Aorta (tissue), 5 donors: ENCODE measurements around the gene POLN. TPM values are rescaled to one million over a fixed set of nuclear protein-coding genes. Genes with fewer than 3 reads are reported as not detected.

ENCODE experiments used
- ATAC-seq: fragments of 200-7000 bp; cut with Tn5 transposase; one replicate; pipeline ENCODE4 v1.9.1; 2022; ENCODE audit warnings: moderate library complexity; ENCODE audit not compliant: low FRiP score
- DNase-seq, 2 donors: peaks; one replicate each; pipeline ENCODE4 v3.0.0-alpha.2; 2020
- H3K27ac ChIP-seq, 2 donors: one replicate each; pipeline ENCODE4 v1.5.1; 2013; ENCODE audit warnings: low read length in 2 of 2, mild to moderate bottlenecking in 2 of 2, moderate library complexity in 2 of 2, control low read depth in 1 of 2, inconsistent platforms in 1 of 2, low read depth in 1 of 2
- H3K27me3 ChIP-seq, 2 donors: one replicate each; pipeline ENCODE4 v1.6.1; 2013; ENCODE audit warnings: control low read depth in 1 of 2, low read length in 1 of 2, mild to moderate bottlenecking in 1 of 2, moderate library complexity in 1 of 2; ENCODE audit not compliant: insufficient read depth in 2 of 2, control insufficient read depth in 1 of 2
- H3K36me3 ChIP-seq, 2 donors: one replicate each; pipeline ENCODE4 v1.6.1; 2013; ENCODE audit warnings: control low read depth in 1 of 2, low read length in 1 of 2, mild to moderate bottlenecking in 1 of 2; ENCODE audit not compliant: insufficient read depth in 2 of 2, control insufficient read depth in 1 of 2
- H3K4me1 ChIP-seq, 2 donors: one replicate each; pipeline ENCODE4 v1.6.1; 2013; ENCODE audit warnings: low read length in 2 of 2, control low read depth in 1 of 2, mild to moderate bottlenecking in 1 of 2, moderate library complexity in 1 of 2; ENCODE audit not compliant: insufficient read depth in 2 of 2, control insufficient read depth in 1 of 2
- H3K4me3 ChIP-seq, 2 donors: one replicate each; pipeline ENCODE4 v1.5.1; 2013; ENCODE audit warnings: low read length in 2 of 2, control low read depth in 1 of 2, mild to moderate bottlenecking in 1 of 2
- H3K9me3 ChIP-seq: one replicate; pipeline ENCODE4 v1.6.1; 2013; ENCODE audit warnings: mild to moderate bottlenecking, low read length; ENCODE audit not compliant: control insufficient read depth
- WGBS, 2 donors: extraction: QIAGEN DNeasy Blood & Tissue Kit; methylation state at CpG; one replicate each; pipeline ENCODE4 v1.1.7; 2013; 5-methylcytosine and 5-hydroxymethylcytosine counted together
- intact Hi-C, 2 donors: fragments of 100-400 bp; cut with DNase I; formaldehyde crosslinking; loops; one replicate each; pipeline versions ENCODE4 v1.14.2 to v1.15.0; 2022
- polyA plus RNA-seq, 2 donors: library from polyadenylated mRNA; stranded (reverse); fragments of 200-250 nt; gene quantifications; one replicate each; pipeline ENCODE4 v1.2.3, GENCODE V29; 2013
- total RNA-seq, 2 donors: library from RNA; stranded (reverse); fragmentation: NEBNext Ultra II Directional; extraction: Animal tissue kit (Norgen Biotek cat#: 25700); gene quantifications; one replicate each; pipeline ENCODE4 v1.2.1, GENCODE V29; 2021
- donor health status: healthy with polysubstance abuse.
- donor health status: Bipolar disorder and iron deficiency.
- donor health status: DM: no; HTN: no; CAD: no.
- donor health status: DM: no; HTN: no; CAD: no.
- donor health status: DM: yes; HTN: yes; CAD: no.

Gene POLN
- total and polyA plus RNA-seq, 4 donors: 3.2 to 7.0 (median 6.6) TPM; not detected in 1

DNA sequence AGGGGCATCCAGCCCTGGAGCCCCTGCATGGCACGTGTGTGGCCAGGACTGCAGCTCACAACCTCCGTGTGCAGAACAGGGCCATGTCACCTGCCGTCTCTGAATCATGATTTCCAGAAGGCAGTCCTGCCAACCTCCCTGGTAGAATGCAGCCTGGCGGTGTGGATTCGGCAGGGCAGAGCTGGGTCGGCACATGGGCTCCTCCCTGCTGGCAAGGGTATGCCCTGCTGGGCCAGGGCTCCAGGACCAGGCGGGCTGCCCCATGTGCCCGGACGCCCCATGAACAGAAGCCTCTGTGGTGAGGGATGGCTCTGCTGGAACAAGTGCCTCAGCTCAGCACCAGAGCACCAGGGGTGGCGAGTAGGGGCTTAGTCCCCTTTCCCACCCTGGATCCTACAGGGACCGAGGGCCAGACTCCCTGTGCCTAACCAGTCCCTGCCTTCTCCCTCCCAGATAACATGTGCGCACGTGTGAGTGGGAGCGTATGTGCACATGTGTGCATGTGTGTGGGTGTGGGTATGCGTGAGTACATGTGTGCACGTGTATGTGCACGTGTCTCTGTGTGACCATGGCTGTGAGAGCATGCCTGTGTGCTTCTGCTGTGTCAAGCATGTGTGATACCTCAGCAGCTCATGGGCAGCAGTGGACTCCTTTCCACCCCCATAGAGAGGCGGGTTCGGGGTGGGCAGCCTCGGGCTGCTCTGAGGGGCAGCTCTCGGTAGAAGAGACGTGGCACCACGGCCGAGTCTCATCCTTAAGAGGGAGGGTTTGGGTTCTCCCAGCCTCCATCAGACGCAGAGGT lies 30.3 kb upstream of the POLN start:
- ATAC-seq (no peak), DNase-seq (peak in 1 of 2 donors; percentile 45)
- no peak overlapping the region for H3K27ac ChIP-seq
- H3K4me1 ChIP-seq: no peaks in the 10 kb centered on the region
- no peaks in the 10 kb centered on the region for H3K9me3 ChIP-seq
- no peaks in the 10 kb centered on the region for H3K36me3 ChIP-seq
- WGBS, 2 donors: 89 to 91% methylated on average over 25 of the region's 25 CpGs
- H3K4me3 ChIP-seq: no peak overlapping the region
- no peaks in the 10 kb centered on the region for H3K27me3 ChIP-seq
- intact Hi-C loops: no loop called here

GRCh38 chr4:2271279-2272025 lies 29.5 kb upstream of the POLN start:
- Histone ChIP-seq H3K4me3 (no peak overlapping the region), H3K27ac (no peak overlapping the region), H3K27me3 (no peaks in the 10 kb centered on the region), H3K9me3 (no peaks in the 10 kb centered on the region), H3K4me1 (no peaks in the 10 kb centered on the region), H3K36me3 (no peaks in the 10 kb centered on the region)
- DNase-seq: peak in 1 of 2 donors; percentile 32
- intact Hi-C loops: no loop called here
- ATAC-seq: no peak
- 85 to 89% methylated on average over 27 of the region's 27 CpGs for WGBS, 2 donors

DNA sequence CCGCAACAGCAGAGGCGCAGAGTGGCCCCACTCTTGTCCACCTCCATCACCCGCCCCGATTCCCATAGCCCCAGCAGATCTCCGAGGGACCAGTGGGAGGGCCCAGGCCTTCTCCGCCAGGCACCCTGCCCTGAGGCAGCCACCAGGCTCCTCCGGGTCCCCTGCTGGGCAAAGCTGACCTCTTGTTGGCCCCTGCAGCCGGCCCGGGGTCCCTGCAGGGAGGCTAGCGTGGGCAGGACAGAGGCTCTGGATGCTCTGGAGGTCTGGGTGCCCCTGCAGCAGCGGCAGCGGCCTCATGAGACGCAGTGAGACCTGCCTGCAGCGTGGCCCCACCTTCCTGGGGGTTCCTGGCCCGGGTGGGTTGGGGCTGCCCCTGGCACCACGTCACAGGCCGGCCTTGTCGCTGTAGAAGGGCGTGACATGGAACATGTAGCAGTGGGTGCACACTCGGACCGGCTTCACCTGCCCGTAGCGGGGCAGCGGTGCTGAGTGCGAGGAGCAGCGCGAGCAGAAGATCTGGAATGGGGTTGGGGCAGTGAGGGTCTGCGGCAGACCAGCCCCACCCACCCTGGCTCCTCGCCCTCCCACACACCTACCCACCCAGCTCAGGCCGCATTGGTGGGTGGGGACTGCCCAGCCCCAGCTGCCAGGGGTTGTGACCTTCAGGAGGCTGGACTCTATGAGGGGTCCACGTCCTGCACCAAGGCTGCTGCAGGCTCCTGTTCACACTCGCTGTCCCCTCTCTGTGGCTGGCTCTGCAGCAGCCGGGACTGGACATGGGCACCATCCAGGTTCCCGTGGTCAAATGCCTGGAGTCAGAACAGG lies 28.6 kb upstream of the POLN start:
- ATAC-seq: no peak
- WGBS, 2 donors: 92 to 93% methylated on average over 32 to 34 of the region's 34 CpGs
- H3K9me3 ChIP-seq: no peaks in the 10 kb centered on the region

GRCh38 chr4:2269618-2270163 lies 27.8 kb upstream of the POLN start:
- Histone ChIP-seq H3K27me3 (no peaks in the 10 kb centered on the region), H3K36me3 (no peaks in the 10 kb centered on the region), H3K4me3 (no peak overlapping the region), H3K4me1 (no peaks in the 10 kb centered on the region), H3K9me3 (no peaks in the 10 kb centered on the region), H3K27ac (no peak overlapping the region)
- ATAC-seq: no peak
- WGBS, 2 donors: 90 to 92% methylated on average over 12 of the region's 12 CpGs
- intact Hi-C loops: loop anchor here in 1 of 2 donors (10.0 kb wide), 1 partner anchor 145 kb away; the partner anchor contains the start of genes CFAP99 and ZFYVE28
- peak in 1 of 2 donors; percentile 39 for DNase-seq

More for the DNA sequence above, 28.6 kb upstream of the POLN start:
- Histone ChIP-seq H3K4me1 (no peaks in the 10 kb centered on the region), H3K36me3 (no peaks in the 10 kb centered on the region), H3K27me3 (no peaks in the 10 kb centered on the region), H3K27ac (no peak overlapping the region), H3K4me3 (no peak overlapping the region)
- intact Hi-C loops: no loop called here
- DNase-seq: peak in 1 of 2 donors; percentile 46

GRCh38 chr4:2269206-2269531 lies 27.2 kb upstream of the POLN start:
- DNase-seq (peak in 1 of 2 donors; percentile 40), ATAC-seq (no peak)
- no peaks in the 10 kb centered on the region for H3K9me3 ChIP-seq
- no peaks in the 10 kb centered on the region for H3K4me1 ChIP-seq
- intact Hi-C loops: loop anchor here in 1 of 2 donors (10.0 kb wide), 1 partner anchor 146 kb away; the partner anchor contains the start of genes CFAP99 and ZFYVE28
- H3K36me3 ChIP-seq: no peaks in the 10 kb centered on the region
- H3K4me3 ChIP-seq: no peak overlapping the region
- no peak overlapping the region for H3K27ac ChIP-seq
- no peaks in the 10 kb centered on the region for H3K27me3 ChIP-seq
- WGBS, 2 donors: 81 to 83% methylated on average over 6 of the region's 6 CpGs

DNA sequence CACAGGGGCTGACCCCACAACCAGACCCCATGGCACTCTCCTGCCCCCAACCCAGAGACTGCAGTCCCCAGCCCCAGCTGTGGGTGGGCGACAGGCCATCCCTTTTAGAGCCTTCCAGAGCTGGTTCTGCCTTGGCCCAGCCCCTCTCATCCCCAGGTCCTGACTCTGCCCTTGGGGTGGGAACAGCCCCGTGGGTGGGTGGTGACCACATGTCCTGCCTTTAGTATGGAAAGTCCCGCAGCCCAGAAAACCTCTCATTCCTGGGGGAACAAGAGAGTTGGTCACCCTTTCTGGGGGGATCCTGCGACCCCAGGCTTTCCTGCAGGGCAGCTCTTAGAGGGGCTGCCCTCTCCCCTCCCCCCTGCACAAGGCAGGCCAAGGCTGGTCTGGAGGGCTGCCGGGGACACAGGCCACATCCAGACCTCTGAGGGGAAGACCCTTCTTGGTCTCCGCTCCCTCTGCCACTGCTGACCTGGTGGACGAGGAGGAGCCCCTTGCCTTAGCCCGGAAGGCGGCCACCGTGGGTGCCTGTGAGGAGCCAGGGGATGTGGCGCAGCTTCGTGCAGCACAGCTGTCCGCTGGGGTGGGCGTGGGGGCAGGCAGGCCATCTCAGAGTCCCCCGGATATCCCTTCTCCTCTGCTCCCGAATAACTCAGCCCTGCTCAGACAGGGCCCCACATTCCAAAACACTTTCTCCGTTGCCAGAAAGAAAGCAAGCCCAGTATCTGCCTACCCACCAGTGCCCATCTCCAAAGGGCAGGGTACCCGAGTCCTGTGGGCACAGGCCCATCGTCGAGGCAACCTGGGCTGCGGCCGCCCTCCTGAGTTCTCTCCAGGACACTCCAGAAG lies 26.7 kb upstream of the POLN start:
- intact Hi-C loops: loop anchor here in 1 of 2 donors (10.0 kb wide), 1 partner anchor 146 kb away; the partner anchor contains the start of genes CFAP99 and ZFYVE28
- WGBS, 2 donors: 77 to 85% methylated on average over 22 of the region's 22 CpGs

DNA sequence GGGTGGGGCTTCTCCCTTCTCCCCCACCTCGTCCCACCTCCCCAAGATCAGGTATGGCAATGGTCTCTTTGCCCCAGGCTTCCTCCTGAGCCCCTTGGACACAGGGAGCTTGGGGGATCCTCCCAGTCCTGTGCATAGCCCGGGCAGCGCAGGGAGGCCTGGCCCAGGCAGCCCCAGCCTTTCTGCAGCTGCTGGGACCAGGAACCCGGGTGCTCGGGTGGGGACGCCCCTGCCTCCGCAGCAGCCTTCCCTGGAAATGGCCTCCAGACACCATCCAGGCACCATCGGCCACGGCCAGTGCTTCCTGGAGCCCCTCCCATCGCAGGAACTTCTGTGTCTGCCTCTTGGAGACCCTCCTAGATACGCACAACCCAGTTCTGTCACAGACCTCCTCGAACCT lies 25.9 kb upstream of the POLN start:
- H3K27me3 ChIP-seq: no peaks in the 10 kb centered on the region
- no peak overlapping the region for H3K27ac ChIP-seq
- intact Hi-C loops: loop anchor here in 1 of 2 donors (10.0 kb wide), 1 partner anchor 147 kb away; the partner anchor contains the start of genes CFAP99 and ZFYVE28
- no peaks in the 10 kb centered on the region for H3K9me3 ChIP-seq
- DNase-seq: no peak
- H3K4me1 ChIP-seq: no peaks in the 10 kb centered on the region
- no peak for ATAC-seq
- 89 to 92% methylated on average over 12 of the region's 12 CpGs for WGBS, 2 donors
- no peak overlapping the region for H3K4me3 ChIP-seq
- H3K36me3 ChIP-seq: no peaks in the 10 kb centered on the region

More for the DNA sequence above, 26.7 kb upstream of the POLN start:
- Histone ChIP-seq H3K36me3 (no peaks in the 10 kb centered on the region), H3K27me3 (no peaks in the 10 kb centered on the region), H3K27ac (no peak overlapping the region), H3K4me1 (no peaks in the 10 kb centered on the region), H3K9me3 (no peaks in the 10 kb centered on the region), H3K4me3 (no peak overlapping the region)
- ATAC-seq: no peak
- DNase-seq: no peak
